Calu3 (cell line): ENCODE data around the gene ACSL6. TPM values are rescaled to one million over a fixed set of nuclear protein-coding genes. Genes with fewer than 3 reads are reported as not detected.

Experiments used
- BruUV-seq: library from RNA; stranded (reverse); fragments of 400-500 nt; replicated peaks from 2 replicates; lab custom pipeline; 2021; lab: Mats Ljungman, UMichigan
- CTCF ChIA-PET: fragments of 300-600 bp; sonication (Branson Sonifier 250); formaldehyde crosslinking; loops from one replicate; lab custom pipeline; 2022; ENCODE audit warnings: antibody characterized with exemption; lab: Charles Lee
- DNase-seq: peaks from one replicate; pipeline ENCODE4 v3.0.0; 2022
- H3K27ac Mint-ChIP-seq: one replicate; pipeline ENCODE4 v1.8.0; 2022; ENCODE audit warnings: mixed read lengths; ENCODE audit not compliant: unreplicated experiment
- H3K27me3 Mint-ChIP-seq: one replicate; pipeline ENCODE4 v1.8.0; 2022; ENCODE audit warnings: mixed read lengths; ENCODE audit not compliant: unreplicated experiment
- H3K36me3 Mint-ChIP-seq: one replicate; pipeline ENCODE4 v1.8.0; 2022; ENCODE audit warnings: mild to moderate bottlenecking, moderate library complexity, mixed read lengths; ENCODE audit not compliant: insufficient read depth, unreplicated experiment
- H3K4me1 Mint-ChIP-seq: one replicate; pipeline ENCODE4 v1.8.0; 2022; ENCODE audit warnings: mild to moderate bottlenecking, low read depth, mixed read lengths; ENCODE audit not compliant: unreplicated experiment
- H3K4me3 Mint-ChIP-seq: one replicate; pipeline ENCODE4 v1.8.0; 2022; ENCODE audit warnings: mild to moderate bottlenecking, low read depth, moderate library complexity, mixed read lengths; ENCODE audit not compliant: unreplicated experiment
- H3K9me3 Mint-ChIP-seq: one replicate; pipeline ENCODE4 v1.8.0; 2022; ENCODE audit warnings: low read depth, mixed read lengths; ENCODE audit not compliant: unreplicated experiment
- CTCF ChIP-seq: fragments of 200-600 bp; IDR thresholded peaks from one replicate; pipeline ENCODE4 v1.8.0; 2022; ENCODE audit warnings: antibody characterized with exemption; ENCODE audit not compliant: unreplicated experiment
- intact Hi-C: fragments of 100-400 bp; cut with micrococcal nuclease; formaldehyde crosslinking; loops from one replicate; pipeline ENCODE4 v1.10.0; 2022; ENCODE audit not compliant: unreplicated experiment
- total RNA-seq: library from RNA; stranded (reverse); gene quantifications from 2 replicates; pipeline ENCODE4 v1.2.3, GENCODE V29; 2022

The ACSL6 gene
- total RNA-seq, 1 experiment from 2014 or later = 0.24 TPM

GRCh38 chr5:131953969-131954368, 57.5 kb downstream of the ACSL6 start:
- no peaks in the 10 kb centered on the region for H3K36me3 Mint-ChIP-seq
- no TSS peak for BruUV-seq
- H3K4me3 Mint-ChIP-seq = no peak overlapping the region
- H3K27ac Mint-ChIP-seq = no peak overlapping the region
- H3K9me3 Mint-ChIP-seq = no peaks in the 10 kb centered on the region
- H3K4me1 Mint-ChIP-seq = no peaks in the 10 kb centered on the region
- no peak for DNase-seq
- H3K27me3 Mint-ChIP-seq = peaks cover 23% of the 10 kb centered on the region
- TF ChIP-seq CTCF = no peak
- CTCF ChIA-PET = no interaction called here
- intact Hi-C loops = no loop called here

GRCh38 chr5:131952301-131952857, 59.1 kb downstream of the ACSL6 start:
- CTCF ChIA-PET = no interaction called here
- Mint-ChIP-seq H3K27me3 (peaks cover 33% of the 10 kb centered on the region), H3K36me3 (no peaks in the 10 kb centered on the region), H3K4me1 (no peaks in the 10 kb centered on the region), H3K9me3 (no peaks in the 10 kb centered on the region), H3K27ac (no peak overlapping the region), H3K4me3 (no peak overlapping the region)
- BruUV-seq = no TSS peak
- no peak for TF ChIP-seq CTCF
- intact Hi-C loops = no loop called here
- no peak for DNase-seq

- no peak for TF ChIP-seq CTCF
- no peak for DNase-seq
- no peak overlapping the region for H3K4me3 Mint-ChIP-seq
- H3K27ac Mint-ChIP-seq = no peak overlapping the region
- BruUV-seq = no TSS peak
- peaks cover 33% of the 10 kb centered on the region for H3K27me3 Mint-ChIP-seq
- intact Hi-C loops = no loop called here
- no peaks in the 10 kb centered on the region for H3K9me3 Mint-ChIP-seq
- CTCF ChIA-PET = no interaction called here
- no peaks in the 10 kb centered on the region for H3K4me1 Mint-ChIP-seq
- no peaks in the 10 kb centered on the region for H3K36me3 Mint-ChIP-seq
These were observed 60.8 kb downstream of the ACSL6 start for GRCh38 chr5:131950706-131951105.

- H3K9me3 Mint-ChIP-seq = no peaks in the 10 kb centered on the region
- no peak for TF ChIP-seq CTCF
These were observed 64.0 kb downstream of the ACSL6 start for GRCh38 chr5:131947445-131947844.

More at GRCh38 chr5:131947445-131947844, 64.0 kb downstream of the ACSL6 start:
- H3K27me3 Mint-ChIP-seq = peaks cover 21% of the 10 kb centered on the region
- H3K36me3 Mint-ChIP-seq = no peaks in the 10 kb centered on the region
- no peaks in the 10 kb centered on the region for H3K4me1 Mint-ChIP-seq
- no peak overlapping the region for H3K27ac Mint-ChIP-seq
- intact Hi-C loops = no loop called here
- BruUV-seq = no TSS peak
- CTCF ChIA-PET = no interaction called here
- no peak for DNase-seq
- no peak overlapping the region for H3K4me3 Mint-ChIP-seq
